Neutrophil (primary cell): ENCODE results near the gene TMEM233.

Source experiments
- H3K27ac ChIP-seq: fragments of 200-600 bp; sonication (generic); 2 replicates; pipeline ENCODE4 v1.5.1; 2016; ENCODE audit warnings: mild to moderate bottlenecking, moderate library complexity
- H3K27me3 ChIP-seq: fragments of 200-600 bp; sonication (generic); 2 replicates; pipeline ENCODE4 v1.6.0; 2016; ENCODE audit warnings: mild to moderate bottlenecking
- H3K36me3 ChIP-seq: fragments of 200-600 bp; sonication (generic); 2 replicates; pipeline ENCODE4 v1.5.1; 2017
- H3K4me1 ChIP-seq, 2 experiments: fragments of 200-600 bp in 1 of 2; sonication (generic) in 1 of 2; 1 replicate in 1 of 2; 2 replicates in 1 of 2; pipeline versions ENCODE4 v1.5.1 to v1.6.1; 2013 to 2016; ENCODE audit warnings: low read depth in 1 of 2, low read length in 1 of 2, mild to moderate bottlenecking in 1 of 2, moderate library complexity in 1 of 2; ENCODE audit not compliant: control insufficient read depth in 1 of 2, insufficient read depth in 1 of 2
- H3K4me3 ChIP-seq, 2 experiments: fragments of 200-600 bp in 1 of 2; sonication (generic) in 1 of 2; 1 replicate in 1 of 2; 2 replicates in 1 of 2; pipeline ENCODE4 v1.5.1; 2013 to 2016; ENCODE audit warnings: low read depth in 1 of 2, low read length in 1 of 2, mild to moderate bottlenecking in 1 of 2, moderate library complexity in 1 of 2
- H3K9me3 ChIP-seq: fragments of 200-600 bp; sonication (generic); 2 replicates; pipeline ENCODE4 v1.5.1; 2016
- CTCF ChIP-seq: fragments of 200-600 bp; sonication (generic); IDR thresholded peaks from 2 replicates; pipeline ENCODE4 v1.5.1; 2016; ENCODE audit warnings: antibody characterized with exemption

Gene TMEM233

GRCh38 chr12:119593578-119594398 is at the start of gene TMEM233:
TSS of gene TMEM233 (plus strand) at chr12:119593774. CDS start at chr12:119593849, 75 bp downstream.
- Histone ChIP-seq H3K36me3 (no peaks in the 10 kb centered on the region), H3K9me3 (no peaks in the 10 kb centered on the region), H3K4me3 (no peak within 1 kb of the TSS), H3K27me3 (peaks cover 97% of the 10 kb centered on the region), H3K4me1 (no peaks in the 10 kb centered on the region), H3K27ac (no peak within 1 kb of the TSS)
- no peak for TF ChIP-seq CTCF

- Histone ChIP-seq H3K27ac (no peak overlapping the region), H3K9me3 (no peaks in the 10 kb centered on the region), H3K4me1 (no peaks in the 10 kb centered on the region), H3K36me3 (no peaks in the 10 kb centered on the region), H3K27me3 (no peaks in the 10 kb centered on the region), H3K4me3 (no peak overlapping the region)
- peak; percentile 60 for TF ChIP-seq CTCF
These were observed 48.6 kb upstream of the TMEM233 start for GRCh38 chr12:119544765-119545625.

- no peaks in the 10 kb centered on the region for H3K36me3 ChIP-seq
- no peak for TF ChIP-seq CTCF
- H3K4me3 ChIP-seq = no peak overlapping the region
- no peak overlapping the region for H3K27ac ChIP-seq
- no peaks in the 10 kb centered on the region for H3K27me3 ChIP-seq
- H3K4me1 ChIP-seq = no peaks in the 10 kb centered on the region
- no peaks in the 10 kb centered on the region for H3K9me3 ChIP-seq
These were observed 47.2 kb upstream of the TMEM233 start for GRCh38 chr12:119546340-119546739.

- Histone ChIP-seq H3K4me3 (no peak overlapping the region), H3K27me3 (no peaks in the 10 kb centered on the region), H3K4me1 (no peaks in the 10 kb centered on the region), H3K9me3 (no peaks in the 10 kb centered on the region), H3K36me3 (no peaks in the 10 kb centered on the region), H3K27ac (no peak overlapping the region)
- no peak for TF ChIP-seq CTCF
These were observed 46.6 kb upstream of the TMEM233 start for GRCh38 chr12:119547001-119547400.

GRCh38 chr12:119556854-119557253 is 36.7 kb upstream of the TMEM233 start:
- no peak for TF ChIP-seq CTCF
- Histone ChIP-seq H3K4me1 (no peaks in the 10 kb centered on the region), H3K36me3 (no peaks in the 10 kb centered on the region), H3K27ac (no peak overlapping the region), H3K9me3 (no peaks in the 10 kb centered on the region), H3K4me3 (no peak overlapping the region), H3K27me3 (no peaks in the 10 kb centered on the region)
